Measurements from ENCODE around the gene CDKN1C. TPM values are rescaled to one million over a fixed set of nuclear protein-coding genes. Genes with fewer than 3 reads are reported as not detected.
A peak's percentile ranks its signal among the peaks of the same experiment; 100 is the strongest.

CDKN1C gene
- polyA plus RNA-seq, 1 experiment, result 2.1 TPM

- H3K27me3 ChIP-seq (ENCODE audit: control insufficient read depth, insufficient read depth, low read length), result no peaks in the 10 kb centered on the region
- ChIA-PET CTCF (no interaction called here), POLR2A (no interaction called here)
- H3K36me3 ChIP-seq (ENCODE audit: control insufficient read depth, insufficient read depth, low read length), result no peaks in the 10 kb centered on the region
- no peak for DNase-seq (ENCODE audit: low read depth)
- TF ChIP-seq, protein P1, sequence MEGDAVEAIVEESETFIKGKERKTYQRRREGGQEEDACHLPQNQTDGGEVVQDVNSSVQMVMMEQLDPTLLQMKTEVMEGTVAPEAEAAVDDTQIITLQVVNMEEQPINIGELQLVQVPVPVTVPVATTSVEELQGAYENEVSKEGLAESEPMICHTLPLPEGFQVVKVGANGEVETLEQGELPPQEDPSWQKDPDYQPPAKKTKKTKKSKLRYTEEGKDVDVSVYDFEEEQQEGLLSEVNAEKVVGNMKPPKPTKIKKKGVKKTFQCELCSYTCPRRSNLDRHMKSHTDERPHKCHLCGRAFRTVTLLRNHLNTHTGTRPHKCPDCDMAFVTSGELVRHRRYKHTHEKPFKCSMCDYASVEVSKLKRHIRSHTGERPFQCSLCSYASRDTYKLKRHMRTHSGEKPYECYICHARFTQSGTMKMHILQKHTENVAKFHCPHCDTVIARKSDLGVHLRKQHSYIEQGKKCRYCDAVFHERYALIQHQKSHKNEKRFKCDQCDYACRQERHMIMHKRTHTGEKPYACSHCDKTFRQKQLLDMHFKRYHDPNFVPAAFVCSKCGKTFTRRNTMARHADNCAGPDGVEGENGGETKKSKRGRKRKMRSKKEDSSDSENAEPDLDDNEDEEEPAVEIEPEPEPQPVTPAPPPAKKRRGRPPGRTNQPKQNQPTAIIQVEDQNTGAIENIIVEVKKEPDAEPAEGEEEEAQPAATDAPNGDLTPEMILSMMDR (IDR thresholded peaks at IDR 0.05; ENCODE audit: insufficient read depth, low read depth, low read length), result no peak
- no peak overlapping the region for H3K4me3 ChIP-seq (ENCODE audit: low read depth, low read length)
Measured at GRCh38 chr11:2914455-2915195, 29.1 kb upstream of the CDKN1C start.

GRCh38 chr11:2913776-2914175 lies 28.2 kb upstream of the CDKN1C start:
- TF ChIP-seq, protein P1 (IDR thresholded peaks at IDR 0.05; ENCODE audit: insufficient read depth, low read depth, low read length), result no peak
- Histone ChIP-seq H3K4me3 (ENCODE audit: low read depth, low read length) (no peak overlapping the region), H3K27me3 (ENCODE audit: control insufficient read depth, insufficient read depth, low read length) (no peaks in the 10 kb centered on the region), H3K36me3 (ENCODE audit: control insufficient read depth, insufficient read depth, low read length) (no peaks in the 10 kb centered on the region)
- ChIA-PET POLR2A (no interaction called here), CTCF (no interaction called here)
- no peak for DNase-seq (ENCODE audit: low read depth)

DNA sequence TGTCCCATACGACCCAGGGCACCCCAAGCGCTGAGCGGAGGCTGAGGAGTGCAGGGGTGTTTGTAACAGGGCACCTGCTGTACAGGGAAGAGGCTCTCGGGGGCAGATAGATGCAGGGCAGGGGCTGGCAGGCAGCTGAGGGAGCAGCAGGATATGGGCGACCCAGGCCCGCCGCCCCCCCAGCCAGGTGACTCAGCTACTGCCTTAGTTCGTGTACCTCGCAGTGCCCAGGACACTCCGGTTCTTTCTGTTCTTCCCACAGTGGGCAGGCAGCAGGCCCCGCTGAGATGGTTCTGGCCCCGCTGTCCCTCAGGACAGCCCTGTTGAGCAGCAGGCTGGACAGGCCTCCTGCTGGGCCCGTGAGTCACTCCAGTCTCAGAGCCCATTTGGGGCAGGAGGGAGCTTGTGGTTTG lies 27.4 kb upstream of the CDKN1C start:
- TF ChIP-seq, protein P1 (IDR thresholded peaks at IDR 0.05; ENCODE audit: insufficient read depth, low read depth, low read length), result 0 out of 2 replicates have a peak, but pooled peaks have one; percentile 3
- POLR2A ChIA-PET, result no interaction called here
- no peak for DNase-seq (ENCODE audit: low read depth)

GRCh38 chr11:2912498-2912897 lies 26.9 kb upstream of the CDKN1C start:
- POLR2A ChIA-PET, result no interaction called here
- Histone ChIP-seq H3K27me3 (ENCODE audit: control insufficient read depth, insufficient read depth, low read length) (no peaks in the 10 kb centered on the region), H3K36me3 (ENCODE audit: control insufficient read depth, insufficient read depth, low read length) (no peaks in the 10 kb centered on the region; the same call in 1 of the 2 replicates), H3K4me3 (ENCODE audit: low read depth, low read length) (no peak overlapping the region)
- CTCF ChIA-PET, result interaction anchor here (1.2 to 1.7 kb wide), 3 partner anchors 10 to 19 kb away, joined by 4 to 6 read pairs (median 5); partner anchors contain the start of gene PHLDA2
- TF ChIP-seq, protein P1 (IDR thresholded peaks at IDR 0.05; ENCODE audit: insufficient read depth, low read depth, low read length), result no peak
- DNase-seq (ENCODE audit: low read depth), result no peak

More for the DNA sequence above, 27.4 kb upstream of the CDKN1C start:
- Histone ChIP-seq H3K27me3 (ENCODE audit: control insufficient read depth, insufficient read depth, low read length) (no peaks in the 10 kb centered on the region), H3K4me3 (ENCODE audit: low read depth, low read length) (no peak overlapping the region), H3K36me3 (ENCODE audit: control insufficient read depth, insufficient read depth, low read length) (no peaks in the 10 kb centered on the region; the same call in 1 of the 2 replicates)
- CTCF ChIA-PET, result interaction anchor here (0.5 to 1.7 kb wide), 2 partner anchors 20 to 1445 kb away, joined by 4 read pairs; no protein-coding TSS in a partner anchor

DNA sequence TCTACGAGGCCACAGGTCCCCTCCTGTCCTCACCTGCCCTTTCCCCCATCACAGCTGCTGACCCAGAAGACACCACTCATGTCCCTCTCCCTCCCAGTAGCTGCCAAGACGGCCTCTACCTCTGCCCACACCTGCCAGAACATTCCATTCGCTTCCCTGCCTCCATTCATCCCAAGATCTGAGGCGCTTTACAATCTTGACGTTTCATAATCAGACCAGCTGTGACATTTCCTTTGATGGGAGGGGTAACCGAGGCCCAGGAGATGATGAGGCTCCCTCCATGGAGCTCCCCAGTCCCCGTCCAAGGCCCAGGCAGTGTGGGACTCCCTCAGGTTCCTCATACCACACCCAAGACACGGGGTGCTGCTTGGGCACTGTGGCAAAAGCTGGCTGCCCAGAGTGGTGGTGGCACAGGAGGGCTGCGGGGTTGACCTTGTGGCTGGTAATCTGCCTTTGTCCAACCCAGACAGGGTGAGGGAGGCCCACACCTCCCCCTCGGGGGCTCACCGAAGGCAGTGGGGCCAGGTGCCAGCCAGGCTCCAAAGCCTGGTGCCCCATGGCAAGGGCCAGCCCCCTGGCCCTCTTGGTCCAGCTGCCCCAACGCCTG lies 26.3 kb upstream of the CDKN1C start:
- ChIA-PET CTCF (interaction anchor here (1.2 to 1.7 kb wide), 3 partner anchors 9 to 19 kb away, joined by 4 to 6 read pairs (median 5); partner anchors contain the start of gene PHLDA2), POLR2A (no interaction called here)
- TF ChIP-seq, protein P1 (IDR thresholded peaks at IDR 0.05; ENCODE audit: insufficient read depth, low read depth, low read length), result no peak
- no peak for DNase-seq (ENCODE audit: low read depth)
- Histone ChIP-seq H3K36me3 (ENCODE audit: control insufficient read depth, insufficient read depth, low read length) (no peaks in the 10 kb centered on the region; the same call in 1 of the 2 replicates), H3K4me3 (ENCODE audit: low read depth, low read length) (no peak overlapping the region), H3K27me3 (ENCODE audit: control insufficient read depth, insufficient read depth, low read length) (no peaks in the 10 kb centered on the region)
